Right lobe of liver (tissue), 6 donors: ENCODE data around the gene EIF4G3. TPM values are rescaled to one million over a fixed set of nuclear protein-coding genes. Genes with fewer than 3 reads are reported as not detected.
"Not testable (repeated sequence)": the region's sequence is repeated elsewhere in the genome, so short reads cannot be mapped to it uniquely, and the experiment has no call there.

ENCODE experiments used
- ATAC-seq, 4 donors: fragments of 200-7000 bp; cut with Tn5 transposase; one replicate each; pipeline ENCODE4 v1.9.1; 2020; ENCODE audit warnings: mild to moderate bottlenecking in 4 of 4, moderate library complexity in 4 of 4
- DNase-seq, 3 donors: peaks; one replicate each; pipeline ENCODE4 v3.0.0-alpha.2; 2020
- H3K27ac ChIP-seq, 3 donors: fragments of 200-600 bp; one replicate each; pipeline ENCODE4 v1.8.0; 2022
- H3K27me3 ChIP-seq, 2 donors: fragments of 200-600 bp; one replicate each; pipeline ENCODE4 v1.8.0; 2022
- H3K36me3 ChIP-seq, 4 donors: fragments of 200-600 bp; sonication (generic) in 1 of 4; one replicate each; pipeline versions ENCODE4 v1.5.1 to v1.8.0; 2017 to 2022; ENCODE audit warnings: control low read depth in 1 of 4
- H3K4me1 ChIP-seq, 4 donors: fragments of 200-600 bp; sonication (generic) in 1 of 4; one replicate each; pipeline versions ENCODE4 v1.5.1 to v1.8.0; 2017 to 2022; ENCODE audit warnings: control low read depth in 1 of 4
- H3K4me3 ChIP-seq, 3 donors: fragments of 200-600 bp; one replicate each; pipeline ENCODE4 v1.8.0; 2022
- H3K9me3 ChIP-seq, 4 donors: fragments of 200-600 bp; sonication (generic) in 1 of 4; one replicate each; pipeline versions ENCODE4 v1.5.1 to v1.8.0; 2017 to 2022; ENCODE audit warnings: control low read depth in 1 of 4
- CTCF ChIP-seq, 4 donors: fragments of 200-600 bp in 3 of 4; fragments of 450-650 bp in 1 of 4; IDR thresholded peaks; one replicate each; pipeline versions ENCODE4 v1.5.1 to v1.8.0; 2016 to 2022; ENCODE audit warnings: antibody characterized with exemption in 4 of 4, mild to moderate bottlenecking in 2 of 4
- POLR2A ChIP-seq: fragments of 450-650 bp; IDR thresholded peaks from one replicate; pipeline ENCODE4 v1.6.1; 2017; ENCODE audit warnings: antibody characterized with exemption, mild to moderate bottlenecking
- WGBS: methylation state at CpG from one replicate; pipeline ENCODE4 v1.1.6; 2018; ENCODE audit warnings: low coverage, low lambda C conversion rate; ENCODE audit not compliant: insufficient coverage; ENCODE audit errors: missing lambda C conversion rate; 5-methylcytosine and 5-hydroxymethylcytosine counted together
- intact Hi-C, 2 donors: fragments of 100-400 bp; cut with DNase I; formaldehyde crosslinking; loops; one replicate each; pipeline versions ENCODE4 v1.11.2 to v1.14.1; 2022
- total RNA-seq, 6 experiments: library from RNA; depleted of rRNA in 2 of 6; stranded (reverse); fragments of >200 nt in 2 of 6; fragmentation: NEBNext Ultra II Directional in 3 of 6; extraction: Animal tissue kit (Norgen Biotek cat#: 25700) in 3 of 6; gene quantifications; one replicate each; pipeline versions ENCODE4 v1.1.0 to v1.2.4, GENCODE V29; 2016 to 2023
- donor health status: DM: no; HTN: yes; CAD: no.
- donor health status: DM: no; HTN: no; CAD: no.
- donor health status: DM: no; HTN: no; CAD: no.
- donor health status: DM: no; HTN: yes; CAD: no.
- donor health status: DM: no; HTN: yes; CAD: no.

Gene EIF4G3
- total RNA-seq, 6 experiments from 2014 or later, result 14.4 to 29.9 (median 23.5) TPM

GRCh38 chr1:20931930-20932436 is 244.7 kb downstream of the EIF4G3 start:
- Histone ChIP-seq H3K4me1 (no peaks in the 10 kb centered on the region), H3K36me3 (no peaks in the 10 kb centered on the region), H3K9me3 (no peaks in the 10 kb centered on the region), H3K27me3 (no peaks in the 10 kb centered on the region), H3K27ac (no peak overlapping the region), H3K4me3 (no peak overlapping the region)
- TF ChIP-seq POLR2A (no peak), CTCF (IDR thresholded peaks at IDR 0.05) (no peak)
- ATAC-seq (no peak), DNase-seq (no peak)
- 88% methylated on average over 2 of the region's 2 CpGs for WGBS
- intact Hi-C loops, result no loop called here

GRCh38 chr1:20930427-20930826 is 246.3 kb downstream of the EIF4G3 start:
- Histone ChIP-seq H3K4me1 (no peaks in the 10 kb centered on the region), H3K27ac (no peak overlapping the region), H3K9me3 (no peaks in the 10 kb centered on the region), H3K36me3 (no peaks in the 10 kb centered on the region), H3K4me3 (no peak overlapping the region), H3K27me3 (no peaks in the 10 kb centered on the region)
- ATAC-seq (no peak), DNase-seq (no peak)
- intact Hi-C loops, result no loop called here
- TF ChIP-seq POLR2A (no peak), CTCF (IDR thresholded peaks at IDR 0.05) (no peak)

- Histone ChIP-seq H3K9me3 (no peaks in the 10 kb centered on the region), H3K27ac (no peak overlapping the region), H3K4me1 (no peaks in the 10 kb centered on the region), H3K4me3 (no peak overlapping the region), H3K27me3 (no peaks in the 10 kb centered on the region), H3K36me3 (no peaks in the 10 kb centered on the region)
- ATAC-seq, result no peak
- no peak for DNase-seq
- intact Hi-C loops, result no loop called here
- no peak for TF ChIP-seq CTCF (IDR thresholded peaks at IDR 0.05)
- TF ChIP-seq POLR2A, result no peak
- 76% methylated on average over 4 of the region's 4 CpGs for WGBS
Measured at GRCh38 chr1:20928146-20928545, 248.6 kb downstream of the EIF4G3 start.

GRCh38 chr1:20921285-20921684 is 255.4 kb downstream of the EIF4G3 start:
- Histone ChIP-seq H3K4me1 (no peaks in the 10 kb centered on the region), H3K27me3 (no peaks in the 10 kb centered on the region), H3K4me3 (no peak overlapping the region), H3K36me3 (no peaks in the 10 kb centered on the region), H3K27ac (no peak overlapping the region), H3K9me3 (no peaks in the 10 kb centered on the region)
- TF ChIP-seq CTCF (IDR thresholded peaks at IDR 0.05) (no peak), POLR2A (no peak)
- ATAC-seq (no peak), DNase-seq (no peak)
- intact Hi-C loops, result no loop called here
- WGBS, result 90% methylated on average over 3 of the region's 3 CpGs

GRCh38 chr1:20913242-20913641 is 263.5 kb downstream of the EIF4G3 start:
- 100% methylated on average over 2 of the region's 2 CpGs for WGBS

GRCh38 chr1:20907526-20907925 is 269.2 kb downstream of the EIF4G3 start:
- DNase-seq, ATAC-seq, H3K4me1 ChIP-seq, H3K27me3 ChIP-seq, H3K9me3 ChIP-seq, H3K4me3 ChIP-seq, H3K27ac ChIP-seq, H3K36me3 ChIP-seq, intact Hi-C loops: not testable (repeated sequence)
- WGBS, result 94% methylated on average over 2 of the region's 2 CpGs

More at GRCh38 chr1:20913242-20913641, 263.5 kb downstream of the EIF4G3 start:
- TF ChIP-seq POLR2A (no peak), CTCF (IDR thresholded peaks at IDR 0.05) (no peak)
- Histone ChIP-seq H3K4me1 (no peaks in the 10 kb centered on the region), H3K27me3 (no peaks in the 10 kb centered on the region), H3K27ac (no peak overlapping the region), H3K9me3 (no peaks in the 10 kb centered on the region), H3K36me3 (no peaks in the 10 kb centered on the region), H3K4me3 (no peak overlapping the region)
- intact Hi-C loops, result no loop called here
- DNase-seq (no peak), ATAC-seq (no peak)
